ENCODE measurements around the gene PPP1R26. TPM values are rescaled to one million over a fixed set of nuclear protein-coding genes. Genes with fewer than 3 reads are reported as not detected.

Gene PPP1R26
- total and polyA plus RNA-seq, 9 donors = 3.4 to 19.9 (median 14.7) TPM

DNA sequence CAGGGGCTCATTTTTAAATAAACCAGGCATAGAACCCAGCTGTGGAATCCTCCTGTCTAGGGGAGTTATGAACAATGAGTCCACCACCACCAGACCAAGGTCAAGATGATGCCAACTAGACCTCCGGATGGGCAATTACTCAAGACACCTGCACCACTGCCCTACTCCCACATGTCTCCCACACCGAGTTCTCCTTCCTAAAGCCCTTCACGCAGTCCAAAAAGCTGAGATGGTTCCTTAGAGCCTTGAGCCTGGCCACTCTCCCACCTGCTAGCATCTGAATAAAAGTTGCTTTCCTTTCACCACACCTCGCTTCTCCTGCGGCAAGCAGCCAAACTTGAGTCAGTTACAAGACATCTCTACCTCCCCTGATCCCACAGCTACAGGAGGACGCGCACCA is 15.4 kb upstream of the PPP1R26 start:
- Histone ChIP-seq H3K4me1 (ENCODE audit: insufficient read depth) (peaks cover 2% of the 10 kb centered on the region), H3K27me3 (no peaks in the 10 kb centered on the region), H3K27ac (no peak overlapping the region), H3K9me3 (no peaks in the 10 kb centered on the region), H3K4me3 (no peak overlapping the region), H3K36me3 (no peaks in the 10 kb centered on the region)
- intact Hi-C loops (cut with DNase I) = no loop called here
- no peak for DNase-seq
- WGBS, 3 donors = 70 to 80% (median 77%) methylated on average over 7 of the region's 7 CpGs
- TF ChIP-seq, protein P1, sequence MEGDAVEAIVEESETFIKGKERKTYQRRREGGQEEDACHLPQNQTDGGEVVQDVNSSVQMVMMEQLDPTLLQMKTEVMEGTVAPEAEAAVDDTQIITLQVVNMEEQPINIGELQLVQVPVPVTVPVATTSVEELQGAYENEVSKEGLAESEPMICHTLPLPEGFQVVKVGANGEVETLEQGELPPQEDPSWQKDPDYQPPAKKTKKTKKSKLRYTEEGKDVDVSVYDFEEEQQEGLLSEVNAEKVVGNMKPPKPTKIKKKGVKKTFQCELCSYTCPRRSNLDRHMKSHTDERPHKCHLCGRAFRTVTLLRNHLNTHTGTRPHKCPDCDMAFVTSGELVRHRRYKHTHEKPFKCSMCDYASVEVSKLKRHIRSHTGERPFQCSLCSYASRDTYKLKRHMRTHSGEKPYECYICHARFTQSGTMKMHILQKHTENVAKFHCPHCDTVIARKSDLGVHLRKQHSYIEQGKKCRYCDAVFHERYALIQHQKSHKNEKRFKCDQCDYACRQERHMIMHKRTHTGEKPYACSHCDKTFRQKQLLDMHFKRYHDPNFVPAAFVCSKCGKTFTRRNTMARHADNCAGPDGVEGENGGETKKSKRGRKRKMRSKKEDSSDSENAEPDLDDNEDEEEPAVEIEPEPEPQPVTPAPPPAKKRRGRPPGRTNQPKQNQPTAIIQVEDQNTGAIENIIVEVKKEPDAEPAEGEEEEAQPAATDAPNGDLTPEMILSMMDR (IDR thresholded peaks at IDR 0.05) = no peak
- TF ChIP-seq EP300 (IDR thresholded peaks at IDR 0.05) = no peak
- no peak for TF ChIP-seq POLR2A (IDR thresholded peaks at IDR 0.05)

DNA sequence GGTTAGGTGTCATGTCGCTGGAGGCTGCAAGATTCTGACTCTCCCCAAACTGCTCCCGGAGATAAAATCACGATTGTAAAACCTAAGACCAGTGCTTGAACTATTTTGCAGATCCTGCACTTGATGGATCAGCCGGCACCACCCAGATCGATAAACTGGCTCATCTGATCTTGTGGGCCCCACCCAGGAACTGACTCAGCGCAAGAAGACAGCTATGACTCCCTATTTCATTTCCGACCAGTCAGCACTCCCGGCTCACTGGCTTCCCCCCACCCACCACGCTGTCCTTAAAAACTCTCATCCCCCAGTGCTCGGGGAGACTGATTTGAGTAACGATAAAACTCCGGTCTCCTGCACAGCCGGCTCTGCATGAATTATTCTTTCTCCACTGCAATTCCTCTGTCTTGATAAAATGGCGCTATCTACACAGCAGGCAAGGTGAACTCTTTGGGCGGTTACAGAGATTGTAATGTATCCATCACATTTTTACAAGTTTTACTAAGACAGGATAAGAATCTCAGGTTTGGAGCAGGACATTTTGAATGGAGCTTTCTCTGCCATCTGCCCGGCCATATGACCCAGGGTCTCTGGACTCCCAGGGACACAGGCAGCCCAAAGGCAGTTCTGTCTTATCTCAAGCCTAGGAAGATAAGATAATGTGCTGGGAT is 10.6 kb upstream of the PPP1R26 start:
- no peaks in the 10 kb centered on the region for H3K9me3 ChIP-seq
- no peaks in the 10 kb centered on the region for H3K27me3 ChIP-seq
- H3K27ac ChIP-seq = no peak overlapping the region
- no peak for DNase-seq
- no peaks in the 10 kb centered on the region for H3K36me3 ChIP-seq
- WGBS, 3 donors = 11 to 26% (median 14%) methylated on average over 16 of the region's 16 CpGs
- intact Hi-C loops (cut with DNase I) = no loop called here
- H3K4me1 ChIP-seq (ENCODE audit: insufficient read depth) = peaks cover 2% of the 10 kb centered on the region
- H3K4me3 ChIP-seq = no peak overlapping the region
- TF ChIP-seq, protein P1 (IDR thresholded peaks at IDR 0.05) = no peak
- TF ChIP-seq POLR2A (IDR thresholded peaks at IDR 0.05) (no peak), EP300 (IDR thresholded peaks at IDR 0.05) (no peak)

DNA sequence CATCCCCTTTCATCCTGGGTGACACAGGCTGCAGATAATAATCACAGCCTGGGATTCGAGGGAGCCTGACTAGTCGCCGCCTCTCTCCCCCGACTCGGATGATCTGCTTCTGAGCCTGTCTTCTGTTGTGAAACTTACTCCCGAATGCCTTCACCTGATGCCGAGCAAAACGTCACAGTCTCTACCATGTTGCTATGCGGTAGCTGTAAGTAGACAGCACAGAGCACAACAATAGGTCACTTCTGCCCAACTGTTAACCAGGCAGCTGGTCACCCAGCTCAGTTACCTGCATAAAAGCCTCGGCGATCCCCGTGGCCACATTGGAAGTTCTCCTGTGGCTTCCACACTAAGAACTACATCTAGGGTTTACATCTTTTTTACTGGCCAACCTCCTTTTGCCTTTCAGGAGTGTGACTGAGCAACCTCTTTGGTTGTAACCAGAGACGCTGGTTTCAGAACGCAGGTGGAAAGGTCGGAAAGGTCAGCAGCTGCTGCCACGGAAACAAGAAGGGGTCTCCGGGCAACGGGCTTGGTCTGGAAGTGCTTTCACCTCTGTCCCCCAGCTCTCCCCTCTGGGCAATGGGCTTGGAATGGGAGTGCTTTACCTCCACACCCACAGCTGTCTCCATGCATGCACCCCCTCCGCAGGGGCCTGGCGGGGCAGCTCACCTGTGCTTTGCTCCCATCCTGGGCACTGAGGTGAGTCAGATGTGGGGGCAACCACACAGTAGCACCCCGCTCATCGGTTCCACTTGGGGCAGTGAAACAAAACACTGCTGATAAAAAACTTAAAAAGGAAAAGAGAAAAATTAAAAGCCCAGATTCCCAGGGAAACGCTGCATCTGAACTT is 7.6 kb upstream of the PPP1R26 start:
- Histone ChIP-seq H3K36me3 (no peaks in the 10 kb centered on the region), H3K4me3 (no peak overlapping the region), H3K9me3 (no peaks in the 10 kb centered on the region), H3K4me1 (ENCODE audit: insufficient read depth) (peaks cover 2% of the 10 kb centered on the region), H3K27me3 (no peaks in the 10 kb centered on the region), H3K27ac (no peak overlapping the region)
- intact Hi-C loops (cut with DNase I) = no loop called here
- no peak for DNase-seq
- WGBS, 3 donors = 69 to 72% (median 71%) methylated on average over 23 of the region's 23 CpGs
- TF ChIP-seq EP300 (IDR thresholded peaks at IDR 0.05) = no peak
- TF ChIP-seq, protein P1 (IDR thresholded peaks at IDR 0.05) = no peak
- no peak for TF ChIP-seq POLR2A (IDR thresholded peaks at IDR 0.05)

DNA sequence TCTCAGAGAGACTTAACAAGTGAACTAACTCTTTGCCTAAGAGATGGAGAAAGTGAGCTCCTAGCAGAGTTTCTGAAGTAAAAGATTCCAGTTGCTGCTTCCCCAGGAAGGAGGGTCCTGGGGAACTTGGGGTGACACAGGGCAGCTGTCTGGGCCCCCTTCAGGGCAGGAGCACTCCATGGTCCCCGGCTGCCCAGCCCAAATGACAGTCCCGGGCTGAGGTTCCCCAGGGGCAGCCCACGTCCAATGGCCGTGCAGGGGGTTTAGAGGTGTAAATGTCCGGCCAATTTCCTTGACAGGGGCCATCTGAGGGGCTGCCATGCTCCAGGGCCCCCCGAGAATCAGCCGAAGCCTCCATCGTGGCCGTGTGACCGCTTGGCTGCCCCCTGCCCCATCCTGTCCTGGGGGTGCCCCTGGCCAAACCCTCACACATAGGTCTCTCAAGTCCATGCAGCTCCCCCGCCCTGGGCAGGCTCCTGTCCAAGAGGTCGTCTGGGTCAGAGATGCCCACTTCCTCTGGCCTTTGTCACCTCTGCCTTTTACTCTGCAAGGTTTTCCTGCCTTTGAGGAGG is 5.5 kb upstream of the PPP1R26 start:
- Histone ChIP-seq H3K27me3 (no peaks in the 10 kb centered on the region), H3K9me3 (no peaks in the 10 kb centered on the region), H3K27ac (no peak overlapping the region), H3K4me1 (ENCODE audit: insufficient read depth) (no peaks in the 10 kb centered on the region), H3K4me3 (no peak overlapping the region), H3K36me3 (no peaks in the 10 kb centered on the region)
- TF ChIP-seq EP300 (IDR thresholded peaks at IDR 0.05) = no peak
- TF ChIP-seq, protein P1 (IDR thresholded peaks at IDR 0.05) = no peak
- TF ChIP-seq POLR2A (IDR thresholded peaks at IDR 0.05) = no peak
- no peak for DNase-seq
- intact Hi-C loops (cut with DNase I) = no loop called here
- 71 to 86% (median 76%) methylated on average over 12 of the region's 12 CpGs for WGBS, 3 donors
